Uterus (tissue), 4 donors: ENCODE results near the gene BRD7. TPM values are rescaled to one million over a fixed set of nuclear protein-coding genes. Genes with fewer than 3 reads are reported as not detected.

Source experiments
- DNase-seq, 2 donors: peaks; one replicate each; pipeline ENCODE4 v3.0.0-alpha.2; 2019 to 2020
- H3K27ac ChIP-seq, 2 donors: fragments of 200-600 bp; sonication (generic); 1 replicate in 1 of 2; 2 replicates in 1 of 2; pipeline ENCODE4 v1.5.1; 2016 to 2018
- H3K27me3 ChIP-seq, 2 donors: fragments of 200-600 bp; sonication (generic); one replicate each; pipeline ENCODE4 v1.5.1; 2018 to 2019; ENCODE audit warnings: control low read depth in 1 of 2
- H3K36me3 ChIP-seq, 2 donors: fragments of 200-600 bp; sonication (generic); one replicate each; pipeline ENCODE4 v1.5.1; 2019; ENCODE audit warnings: control low read depth in 1 of 2
- H3K4me1 ChIP-seq, 2 donors: fragments of 200-600 bp; sonication (generic); one replicate each; pipeline ENCODE4 v1.5.1; 2018 to 2019; ENCODE audit warnings: control low read depth in 1 of 2
- H3K4me3 ChIP-seq, 2 donors: fragments of 200-600 bp; sonication (generic); 1 replicate in 1 of 2; 2 replicates in 1 of 2; pipeline ENCODE4 v1.5.1; 2018 to 2019; ENCODE audit warnings: mild to moderate bottlenecking in 1 of 2
- H3K9me3 ChIP-seq, 2 donors: fragments of 200-600 bp; sonication (generic); one replicate each; pipeline ENCODE4 v1.5.1; 2019; ENCODE audit warnings: control low read depth in 1 of 2
- CTCF ChIP-seq, 4 experiments: fragments of 200-600 bp in 2 of 4; fragments of 450-650 bp in 2 of 4; sonication (generic) in 2 of 4; IDR thresholded peaks; one replicate each; pipeline ENCODE4 v1.5.1; 2016 to 2019; ENCODE audit warnings: antibody characterized with exemption in 4 of 4, mild to moderate bottlenecking in 2 of 4, moderate library complexity in 1 of 4
- POLR2A ChIP-seq, 2 donors: fragments of 450-650 bp; IDR thresholded peaks; one replicate each; pipeline ENCODE4 v1.6.1; 2016; ENCODE audit warnings: antibody characterized with exemption in 2 of 2, mild to moderate bottlenecking in 1 of 2, moderate library complexity in 1 of 2
- intact Hi-C: fragments of 100-400 bp; cut with DNase I; formaldehyde crosslinking; loops from one replicate; pipeline ENCODE4 v1.15.1; 2023; ENCODE audit warnings: low total_unique reads
- total RNA-seq, 4 donors: library from RNA; depleted of rRNA in 3 of 4; stranded (reverse); fragments of >200 nt in 3 of 4; gene quantifications; one replicate each; pipeline versions ENCODE4 v1.1.0 to v1.2.4, GENCODE V29; 2014 to 2023
- donor health status: DM: yes; HTN: yes; CAD: no.

The BRD7 gene
- total RNA-seq, 4 donors from 2014 or later, result 26.9 to 74.8 (median 40.3) TPM

- no peaks in the 10 kb centered on the region for H3K9me3 ChIP-seq
- intact Hi-C loops, result no loop called here
- no peak for DNase-seq
- H3K4me1 ChIP-seq, result no peaks in the 10 kb centered on the region
- no peaks in the 10 kb centered on the region for H3K36me3 ChIP-seq
- TF ChIP-seq CTCF (IDR thresholded peaks at IDR 0.05), result no peak
- H3K4me3 ChIP-seq, result no peak overlapping the region
- H3K27ac ChIP-seq, result no peak overlapping the region
- no peaks in the 10 kb centered on the region for H3K27me3 ChIP-seq
These were observed 75.6 kb downstream of the BRD7 start for GRCh38 chr16:50293041-50293783.

GRCh38 chr16:50292566-50292948, 76.2 kb downstream of the BRD7 start:
- no peak for DNase-seq
- H3K27me3 ChIP-seq, result no peaks in the 10 kb centered on the region
- H3K36me3 ChIP-seq, result no peaks in the 10 kb centered on the region
- H3K27ac ChIP-seq, result no peak overlapping the region
- no peaks in the 10 kb centered on the region for H3K9me3 ChIP-seq
- no peak overlapping the region for H3K4me3 ChIP-seq
- TF ChIP-seq POLR2A (IDR thresholded peaks at IDR 0.05), result no peak
- no peak for TF ChIP-seq CTCF (IDR thresholded peaks at IDR 0.05)
- intact Hi-C loops, result no loop called here
- H3K4me1 ChIP-seq, result no peaks in the 10 kb centered on the region

- TF ChIP-seq POLR2A (IDR thresholded peaks at IDR 0.05) (no peak), CTCF (IDR thresholded peaks at IDR 0.05) (no peak)
- H3K27ac ChIP-seq, result no peak overlapping the region
- H3K36me3 ChIP-seq, result no peaks in the 10 kb centered on the region
- H3K9me3 ChIP-seq, result no peaks in the 10 kb centered on the region
- H3K4me3 ChIP-seq, result no peak overlapping the region
- no peak for DNase-seq
- intact Hi-C loops, result no loop called here
- no peaks in the 10 kb centered on the region for H3K27me3 ChIP-seq
- no peaks in the 10 kb centered on the region for H3K4me1 ChIP-seq
These were observed 76.8 kb downstream of the BRD7 start for GRCh38 chr16:50291719-50292565.

- Histone ChIP-seq H3K4me1 (no peaks in the 10 kb centered on the region), H3K27ac (no peak overlapping the region), H3K4me3 (no peak overlapping the region), H3K36me3 (no peaks in the 10 kb centered on the region), H3K9me3 (no peaks in the 10 kb centered on the region), H3K27me3 (no peaks in the 10 kb centered on the region)
- DNase-seq, result no peak
- TF ChIP-seq POLR2A (IDR thresholded peaks at IDR 0.05), result no peak
- no peak for TF ChIP-seq CTCF (IDR thresholded peaks at IDR 0.05)
- intact Hi-C loops, result no loop called here
These were observed 77.9 kb downstream of the BRD7 start for GRCh38 chr16:50290856-50291255.
